ENCODE data around the gene IFIT3. TPM values are rescaled to one million over a fixed set of nuclear protein-coding genes. Genes with fewer than 3 reads are reported as not detected.

IFIT3 gene
- total RNA-seq, 2 experiments from 2014 or later = 11.5 to 12.8 TPM

DNA sequence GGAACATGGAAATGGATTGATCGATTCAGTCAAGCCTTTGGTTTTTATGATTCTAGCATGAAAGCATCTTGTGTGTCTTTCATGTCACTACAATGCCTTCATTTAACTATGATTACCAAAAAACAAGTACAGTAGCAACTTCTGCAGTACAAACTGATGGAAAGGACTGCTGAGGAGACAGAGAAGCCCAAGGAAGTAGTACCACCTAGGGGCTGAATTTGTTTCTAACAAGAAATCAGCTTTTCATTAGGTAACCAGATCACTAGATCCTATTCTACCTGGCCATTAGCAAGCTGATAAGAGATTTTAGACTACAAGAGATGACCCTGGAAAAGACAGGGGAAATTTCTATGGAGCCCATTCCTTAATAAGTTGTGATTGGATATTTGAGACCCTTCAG is 61.5 kb downstream of the IFIT3 start:
- Mint-ChIP-seq H3K36me3 (ENCODE audit: low read depth) (peaks cover 7% of the 10 kb centered on the region), H3K27ac (no peak overlapping the region), H3K27me3 (no peaks in the 10 kb centered on the region), H3K4me3 (peak overlapping the region; percentile 16), H3K4me1 (ENCODE audit: low read depth) (peaks cover 22% of the 10 kb centered on the region), H3K9me3 (no peaks in the 10 kb centered on the region)
- no peak overlapping the region for H3K4me3 ChIP-seq (ENCODE audit: low read length)
- POLR2A ChIA-PET = interaction anchor here (0.7 to 3.3 kb wide), 4 partner anchors 25 to 137 kb away, joined by 3 to 10 read pairs (median 4); partner anchors contain the start of genes IFIT2, IFIT5 and LIPA
- H3K9me3 ChIP-seq (ENCODE audit: control insufficient read depth in 1 of 2, insufficient read depth in 1 of 2, low read length in 2 of 2) = no peaks in the 10 kb centered on the region
- no peak overlapping the region for H3K27ac ChIP-seq (ENCODE audit: low read depth in 1 of 2, low read length in 2 of 2)
- TF ChIP-seq CTCF (IDR thresholded peaks at IDR 0.05) = peak; percentile 40
- CTCF ChIA-PET = interaction anchor here (0.6 to 1.2 kb wide), 2 partner anchors 9 to 127 kb away, joined by 3 to 4 read pairs; no protein-coding TSS in a partner anchor
- ATAC-seq (ENCODE audit: poor library complexity) (no peak), DNase-seq (peak in 3 of 14 experiments; percentile 32 to 55 (median 54))
- peaks cover 16% of the 10 kb centered on the region for H3K4me1 ChIP-seq (ENCODE audit: insufficient read depth, low read length)
- H3K36me3 ChIP-seq (ENCODE audit: insufficient read depth, low read length) = no peaks in the 10 kb centered on the region
- H3K27me3 ChIP-seq (ENCODE audit: control insufficient read depth in 1 of 2, insufficient read depth in 2 of 2, low read length in 2 of 2) = no peaks in the 10 kb centered on the region
- intact Hi-C loops (cut with DNase I, micrococcal nuclease) = no loop called here

Other genes starting within 250 kb of the IFIT3 start
- under 1 TPM; 0.49 to 0.50 TPM for gene CH25H, start 120.7 kb upstream of the IFIT3 start, total RNA-seq
- 10 to 100 TPM; 15.6 to 16.4 TPM for gene LIPA, start 76.2 kb upstream of the IFIT3 start, total RNA-seq
- 10 to 100 TPM; 36.9 to 38.9 TPM for gene IFIT2, start 26.0 kb upstream of the IFIT3 start, total RNA-seq
- gene IFIT1B, start 50.1 kb downstream of the IFIT3 start, total RNA-seq = under 1 TPM; 0.11 to 0.14 TPM
- gene IFIT1, start 64.6 kb downstream of the IFIT3 start, total RNA-seq = 1 to 10 TPM; 5.1 to 6.2 TPM
- 10 to 100 TPM; 25.2 to 25.9 TPM for gene IFIT5, start 86.6 kb downstream of the IFIT3 start, total RNA-seq
- not detected for gene SLC16A12, start 207.6 kb downstream of the IFIT3 start, total RNA-seq